ENCODE results near the gene KAZN. TPM values are rescaled to one million over a fixed set of nuclear protein-coding genes. Genes with fewer than 3 reads are reported as not detected.

KAZN gene
- total RNA-seq, 2 experiments from 2014 or later: 0.22 to 0.55 TPM

DNA sequence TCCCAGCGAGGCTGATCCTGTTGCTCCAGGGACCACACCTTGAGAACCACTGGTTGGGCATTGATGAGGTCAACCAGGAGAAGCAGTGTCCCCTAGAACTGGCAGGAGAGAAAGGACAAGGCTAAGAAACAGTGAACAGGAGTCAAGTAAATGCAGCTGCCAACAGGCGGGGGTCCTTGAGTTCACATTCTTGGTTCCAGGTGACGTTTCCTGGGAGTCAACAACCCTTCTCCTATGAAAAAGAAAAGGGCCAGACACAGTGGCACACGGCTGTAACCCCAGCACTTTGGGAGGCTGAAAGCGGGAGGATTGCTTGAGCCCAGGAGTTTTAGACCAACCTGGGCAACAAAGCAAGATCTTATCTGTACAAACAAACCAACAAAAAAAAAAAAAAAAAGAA, 98.3 kb downstream of the KAZN start:
- DNase-seq (no peak), ATAC-seq (ENCODE audit: poor library complexity) (no peak)
- Mint-ChIP-seq H3K27me3 (peaks cover 17% of the 10 kb centered on the region), H3K36me3 (ENCODE audit: low read depth) (no peaks in the 10 kb centered on the region), H3K9me3 (no peaks in the 10 kb centered on the region), H3K4me3 (no peak overlapping the region), H3K4me1 (ENCODE audit: low read depth) (no peaks in the 10 kb centered on the region), H3K27ac (no peak overlapping the region)
- no peaks in the 10 kb centered on the region for H3K9me3 ChIP-seq (ENCODE audit: control insufficient read depth in 1 of 2, insufficient read depth in 1 of 2, low read length in 2 of 2)
- ChIA-PET POLR2A (no interaction called here), CTCF (no interaction called here)
- no peaks in the 10 kb centered on the region for H3K4me1 ChIP-seq (ENCODE audit: insufficient read depth, low read length)
- H3K27me3 ChIP-seq (ENCODE audit: control insufficient read depth in 1 of 2, insufficient read depth in 2 of 2, low read length in 2 of 2): peaks cover 4 to 6% of the 10 kb centered on the region in 2 experiments
- intact Hi-C loops (cut with DNase I, micrococcal nuclease): no loop called here
- H3K36me3 ChIP-seq (ENCODE audit: insufficient read depth, low read length): no peaks in the 10 kb centered on the region
- TF ChIP-seq, protein P1, sequence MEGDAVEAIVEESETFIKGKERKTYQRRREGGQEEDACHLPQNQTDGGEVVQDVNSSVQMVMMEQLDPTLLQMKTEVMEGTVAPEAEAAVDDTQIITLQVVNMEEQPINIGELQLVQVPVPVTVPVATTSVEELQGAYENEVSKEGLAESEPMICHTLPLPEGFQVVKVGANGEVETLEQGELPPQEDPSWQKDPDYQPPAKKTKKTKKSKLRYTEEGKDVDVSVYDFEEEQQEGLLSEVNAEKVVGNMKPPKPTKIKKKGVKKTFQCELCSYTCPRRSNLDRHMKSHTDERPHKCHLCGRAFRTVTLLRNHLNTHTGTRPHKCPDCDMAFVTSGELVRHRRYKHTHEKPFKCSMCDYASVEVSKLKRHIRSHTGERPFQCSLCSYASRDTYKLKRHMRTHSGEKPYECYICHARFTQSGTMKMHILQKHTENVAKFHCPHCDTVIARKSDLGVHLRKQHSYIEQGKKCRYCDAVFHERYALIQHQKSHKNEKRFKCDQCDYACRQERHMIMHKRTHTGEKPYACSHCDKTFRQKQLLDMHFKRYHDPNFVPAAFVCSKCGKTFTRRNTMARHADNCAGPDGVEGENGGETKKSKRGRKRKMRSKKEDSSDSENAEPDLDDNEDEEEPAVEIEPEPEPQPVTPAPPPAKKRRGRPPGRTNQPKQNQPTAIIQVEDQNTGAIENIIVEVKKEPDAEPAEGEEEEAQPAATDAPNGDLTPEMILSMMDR (IDR thresholded peaks at IDR 0.05): no peak
- no peak overlapping the region for H3K27ac ChIP-seq (ENCODE audit: low read depth in 1 of 2, low read length in 2 of 2)
- no peak overlapping the region for H3K4me3 ChIP-seq (ENCODE audit: low read length)

DNA sequence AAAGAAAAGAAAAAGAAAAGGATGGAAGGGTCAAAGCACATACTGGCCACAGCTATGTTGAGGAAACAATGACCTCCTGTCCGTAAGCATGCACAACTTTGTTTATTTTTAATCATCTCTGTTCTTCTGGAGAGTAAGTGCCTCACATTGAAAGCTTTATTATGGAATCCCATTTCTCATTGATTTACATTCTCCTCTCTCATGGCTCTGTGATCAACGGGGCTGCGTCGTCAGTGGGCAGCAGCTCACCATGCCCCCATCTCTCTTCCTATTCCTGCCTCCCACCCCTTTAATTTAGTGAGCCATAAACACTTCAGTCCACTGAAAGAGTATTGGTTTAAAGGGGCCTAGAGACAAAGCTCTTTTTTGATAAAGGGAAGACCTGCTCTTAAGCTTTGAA, 98.9 kb downstream of the KAZN start:
- Histone ChIP-seq H3K27me3 (ENCODE audit: control insufficient read depth in 1 of 2, insufficient read depth in 2 of 2, low read length in 2 of 2) (peaks cover 4 to 6% of the 10 kb centered on the region in 2 experiments), H3K36me3 (ENCODE audit: insufficient read depth, low read length) (no peaks in the 10 kb centered on the region), H3K4me3 (ENCODE audit: low read length) (no peak overlapping the region), H3K9me3 (ENCODE audit: control insufficient read depth in 1 of 2, insufficient read depth in 1 of 2, low read length in 2 of 2) (no peaks in the 10 kb centered on the region), H3K27ac (ENCODE audit: low read depth in 1 of 2, low read length in 2 of 2) (no peak overlapping the region), H3K4me1 (ENCODE audit: insufficient read depth, low read length) (no peaks in the 10 kb centered on the region)
- DNase-seq (no peak), ATAC-seq (ENCODE audit: poor library complexity) (no peak)
- no peaks in the 10 kb centered on the region for H3K36me3 Mint-ChIP-seq (ENCODE audit: low read depth)
- no peaks in the 10 kb centered on the region for H3K4me1 Mint-ChIP-seq (ENCODE audit: low read depth)
- intact Hi-C loops (cut with DNase I, micrococcal nuclease): no loop called here
- CTCF ChIA-PET: interaction anchor here (0.6 kb wide), 1 partner anchor 92 kb away, joined by 4 read pairs; no protein-coding TSS in a partner anchor
- H3K27ac Mint-ChIP-seq: no peak overlapping the region
- TF ChIP-seq, protein P1 (IDR thresholded peaks at IDR 0.05): no peak
- H3K27me3 Mint-ChIP-seq: peaks cover 17% of the 10 kb centered on the region
- POLR2A ChIA-PET: no interaction called here
- no peaks in the 10 kb centered on the region for H3K9me3 Mint-ChIP-seq
- no peak overlapping the region for H3K4me3 Mint-ChIP-seq

DNA sequence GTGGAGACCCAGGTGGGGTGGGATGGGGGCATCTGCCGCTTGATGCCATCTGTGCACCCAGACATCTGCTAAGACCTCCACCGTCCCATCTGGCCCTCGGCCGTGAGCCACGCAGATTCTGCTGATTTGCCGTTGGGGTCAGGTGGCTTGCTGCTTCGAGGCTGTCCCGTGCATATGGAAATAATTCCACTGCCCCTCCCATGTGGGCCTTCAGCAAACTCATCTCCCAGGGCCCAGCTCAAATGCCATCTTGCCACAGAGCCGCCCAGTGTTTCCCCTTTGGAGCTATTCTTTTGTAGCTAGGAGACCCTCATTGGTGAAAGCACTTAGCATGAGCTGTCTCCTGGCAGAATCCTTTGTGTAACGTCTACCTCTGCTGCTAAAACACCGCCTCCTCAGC, 99.8 kb downstream of the KAZN start:
- Histone ChIP-seq H3K36me3 (ENCODE audit: insufficient read depth, low read length) (no peaks in the 10 kb centered on the region), H3K27ac (ENCODE audit: low read depth in 1 of 2, low read length in 2 of 2) (no peak overlapping the region), H3K9me3 (ENCODE audit: control insufficient read depth in 1 of 2, insufficient read depth in 1 of 2, low read length in 2 of 2) (no peaks in the 10 kb centered on the region), H3K4me3 (ENCODE audit: low read length) (no peak overlapping the region), H3K27me3 (ENCODE audit: control insufficient read depth in 1 of 2, insufficient read depth in 2 of 2, low read length in 2 of 2) (peaks cover 4 to 6% of the 10 kb centered on the region in 2 experiments), H3K4me1 (ENCODE audit: insufficient read depth, low read length) (no peaks in the 10 kb centered on the region)
- no peak for DNase-seq
- TF ChIP-seq, protein P1 (IDR thresholded peaks at IDR 0.05): no peak
- ATAC-seq (ENCODE audit: poor library complexity): no peak
- ChIA-PET CTCF (no interaction called here), POLR2A (no interaction called here)
- Mint-ChIP-seq H3K9me3 (no peaks in the 10 kb centered on the region), H3K4me3 (no peak overlapping the region), H3K27me3 (peaks cover 14% of the 10 kb centered on the region), H3K4me1 (ENCODE audit: low read depth) (no peaks in the 10 kb centered on the region), H3K36me3 (ENCODE audit: low read depth) (no peaks in the 10 kb centered on the region), H3K27ac (no peak overlapping the region)
- intact Hi-C loops (cut with DNase I, micrococcal nuclease): no loop called here

All from CD4-positive, alpha-beta T cell (primary cell).